Endothelial cell of umbilical vein (primary cell): ENCODE data around the gene APCDD1. TPM values are rescaled to one million over a fixed set of nuclear protein-coding genes. Genes with fewer than 3 reads are reported as not detected.

ENCODE experiments used
- BruUV-seq: library from RNA; stranded (reverse); fragments of 400-500 nt; replicated peaks from 2 replicates; lab custom pipeline; 2021; lab: Mats Ljungman, UMichigan
- CTCF ChIA-PET: fragments of 300-600, 350-600 bp; sonication (Branson Sonifier 250); formaldehyde crosslinking; loops from one replicate; lab custom pipeline; 2021; ENCODE audit warnings: antibody characterized with exemption, inconsistent platforms; lab: Charles Lee
- POLR2A ChIA-PET: fragments of 300-600, 350-600 bp; sonication (Branson Sonifier 250); formaldehyde crosslinking; loops from one replicate; lab custom pipeline; 2021; ENCODE audit warnings: antibody characterized with exemption, inconsistent platforms; lab: Charles Lee
- DNase-seq: peaks from one replicate; pipeline ENCODE4 v3.0.0-alpha.2; 2011; ENCODE audit warnings: low read depth, low spot score
- FAIRE-seq: peaks from 2 replicates; lab custom pipeline; 2011; peaks lifted over from hg19 to GRCh38; lab: Jason Lieb, UNC
- H2AFZ ChIP-seq: 2 replicates; pipeline ENCODE4 v1.6.0; 2012; ENCODE audit warnings: low read depth, low read length, control low read depth, inconsistent platforms
- H3K27ac ChIP-seq: 2 replicates; pipeline ENCODE4 v1.5.1; 2011; ENCODE audit warnings: low read depth, mild to moderate bottlenecking, control low read depth, low read length, moderate library complexity; ENCODE audit not compliant: insufficient read depth
- H3K27me3 ChIP-seq, 2 experiments: 2 replicates each; pipeline versions ENCODE4 v1.6.0 to v1.6.1; 2011; ENCODE audit warnings: low read length in 2 of 2, mixed read lengths in 1 of 2; ENCODE audit not compliant: control insufficient read depth in 2 of 2, insufficient read depth in 2 of 2
- H3K36me3 ChIP-seq, 2 experiments: 2 replicates in 1 of 2; 3 replicates in 1 of 2; pipeline ENCODE4 v1.5.1; 2011; ENCODE audit warnings: low read length in 2 of 2, mild to moderate bottlenecking in 1 of 2, moderate library complexity in 1 of 2; ENCODE audit not compliant: control insufficient read depth in 2 of 2, insufficient read depth in 2 of 2; ENCODE audit errors: extremely low read depth in 1 of 2
- H3K4me1 ChIP-seq: 3 replicates; pipeline ENCODE4 v1.5.1; 2011; ENCODE audit warnings: mild to moderate bottlenecking, low read length; ENCODE audit not compliant: control insufficient read depth, insufficient read depth; ENCODE audit errors: extremely low read depth
- H3K4me2 ChIP-seq: 2 replicates; pipeline ENCODE4 v1.6.1; 2011; ENCODE audit warnings: low read length, control low read depth, mixed read lengths; ENCODE audit not compliant: insufficient read depth
- H3K4me3 ChIP-seq, 3 experiments: fragments of 200-600 bp in 1 of 3; sonication (generic), shearing (Covaris generic) in 1 of 3; replicated peaks in 1 of 3; 2 replicates each; pipeline ENCODE4 v1.5.1; 2011 to 2016; ENCODE audit warnings: control low read depth in 3 of 3, low read length in 3 of 3, mild to moderate bottlenecking in 2 of 3, inconsistent platforms in 1 of 3, low read depth in 1 of 3, moderate library complexity in 1 of 3; ENCODE audit not compliant: insufficient read depth in 1 of 3
- H3K79me2 ChIP-seq: 2 replicates; pipeline ENCODE4 v1.6.0; 2012; ENCODE audit warnings: low read length, inconsistent platforms; ENCODE audit not compliant: control insufficient read depth, insufficient read depth
- H3K9ac ChIP-seq: replicated peaks from 2 replicates; pipeline ENCODE3; 2011; ENCODE audit warnings: low read length, control low read depth; ENCODE audit not compliant: insufficient read depth; ENCODE audit errors: extremely low read depth
- H3K9me1 ChIP-seq: replicated peaks from 3 replicates; pipeline ENCODE4 v1.6.0; 2011; ENCODE audit warnings: mild to moderate bottlenecking, low read length; ENCODE audit not compliant: control insufficient read depth, insufficient read depth; ENCODE audit errors: extremely low read depth
- H3K9me3 ChIP-seq: replicated peaks from 2 replicates; pipeline ENCODE4 v1.5.1; 2012; ENCODE audit warnings: low read length, inconsistent platforms; ENCODE audit not compliant: control insufficient read depth, insufficient read depth
- H4K20me1 ChIP-seq: replicated peaks from 2 replicates; pipeline ENCODE3; 2011; ENCODE audit warnings: mild to moderate bottlenecking, low read length; ENCODE audit not compliant: control insufficient read depth, insufficient read depth; ENCODE audit errors: extremely low read depth
- EZH2 ChIP-seq: IDR thresholded peaks from 2 replicates; pipeline ENCODE4 v1.6.1; 2012; ENCODE audit warnings: borderline replicate concordance, low read depth, mild to moderate bottlenecking, moderate library complexity, low read length, inconsistent platforms; ENCODE audit not compliant: severe bottlenecking
- FOS ChIP-seq: IDR thresholded peaks from 2 replicates; pipeline ENCODE4 v1.6.1; 2011; ENCODE audit warnings: mild to moderate bottlenecking, low read length, moderate library complexity, borderline replicate concordance; ENCODE audit not compliant: insufficient read depth
- GATA2 ChIP-seq: IDR thresholded peaks from 2 replicates; pipeline ENCODE4 v1.7.0; 2011; ENCODE audit warnings: low read depth, mild to moderate bottlenecking, moderate library complexity, mixed read lengths, low read length; ENCODE audit not compliant: insufficient read length, insufficient read depth
- JUN ChIP-seq: IDR thresholded peaks from 2 replicates; pipeline ENCODE4 v1.6.1; 2011; ENCODE audit warnings: borderline replicate concordance, low read depth; ENCODE audit not compliant: insufficient read length, insufficient read depth
- MYC ChIP-seq: IDR thresholded peaks from one replicate; pipeline ENCODE4 v1.6.1; 2011; ENCODE audit warnings: mild to moderate bottlenecking, low read depth, low read length
- POLR2A ChIP-seq: IDR thresholded peaks from 2 replicates; pipeline ENCODE4 v1.6.1; 2012; ENCODE audit warnings: low read depth, mild to moderate bottlenecking, control low read depth, low read length
- POLR2AphosphoS5 ChIP-seq: IDR thresholded peaks from 2 replicates; pipeline ENCODE4 v1.6.1; 2012; ENCODE audit warnings: low read depth, mild to moderate bottlenecking, control low read depth, low read length, moderate library complexity; ENCODE audit not compliant: insufficient read depth
- dilution Hi-C: fragments of 300-500 bp; cut with MboI; formaldehyde crosslinking; loops from one replicate; pipeline ENCODE4 v1.15.0; 2019; ENCODE audit warnings: low sequenced_read_pairs; ENCODE audit not compliant: extremely low pct_ligation_motif_present
- intact Hi-C: fragments of 100-400 bp; cut with micrococcal nuclease; formaldehyde crosslinking; loops from one replicate; pipeline ENCODE4 v1.10.0; 2022
- polyA plus RNA-seq, 4 experiments: library from polyadenylated mRNA; depleted of rRNA in 3 of 4; stranded (reverse) in 3 of 4; unstranded in 1 of 4; fragments of >200 nt; gene quantifications; 2 replicates each; pipeline versions ENCODE4 v1.2.1 to v1.2.3, GENCODE V29; 2011 to 2012; ENCODE audit warnings: missing spikeins in 1 of 4
- total RNA-seq: library from RNA; stranded (reverse); gene quantifications from 2 replicates; pipeline ENCODE4 v1.2.3, GENCODE V29; 2021
- TF ChIP-seq, protein P1 (sequence below), 2 donors: IDR thresholded peaks; 1 replicate in 1 of 2; 2 replicates in 1 of 2; pipeline ENCODE4 v1.5.1; 2011; ENCODE audit warnings: low read length in 2 of 2, mild to moderate bottlenecking in 2 of 2, moderate library complexity in 2 of 2, control low read depth in 1 of 2, inconsistent platforms in 1 of 2, low read depth in 1 of 2; ENCODE audit not compliant: insufficient read depth in 1 of 2; ENCODE audit errors: extremely low read depth in 1 of 2
- TF ChIP-seq, protein P2 (sequence below): IDR thresholded peaks from 2 replicates; pipeline ENCODE4 v1.6.1; 2011; ENCODE audit not compliant: insufficient read depth, insufficient read length

Gene APCDD1
- total and polyA plus RNA-seq, 2 donors (not counting 3 experiments of a cell fraction or from before 2014, with no cell fraction given) = 0.95 to 1.4 TPM

DNA sequence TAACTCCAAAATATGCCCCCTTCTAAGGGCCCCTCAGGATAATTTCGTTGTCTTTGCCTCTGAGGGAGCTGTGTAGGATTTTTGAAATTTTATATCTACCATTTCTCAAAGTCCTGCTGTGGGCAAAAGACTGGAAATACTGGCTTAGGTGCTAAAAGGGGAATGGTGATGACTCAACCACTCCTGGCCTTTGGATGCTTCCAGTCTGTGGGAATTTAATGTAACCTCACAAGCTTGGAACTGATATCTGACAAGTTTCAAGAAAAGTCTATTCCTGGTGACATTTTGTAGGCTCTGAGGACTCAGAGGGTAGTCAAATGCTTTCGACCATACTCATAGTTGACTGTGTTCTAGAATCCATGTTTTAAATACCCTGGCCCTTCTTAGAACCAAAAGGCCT is 3.4 kb upstream of the APCDD1 start:
- H4K20me1 ChIP-seq = no peaks in the 10 kb centered on the region
- no peak overlapping the region for H3K27ac ChIP-seq
- peaks cover 23 to 37% of the 10 kb centered on the region in 2 experiments for H3K27me3 ChIP-seq
- H2AFZ ChIP-seq = no peak overlapping the region
- DNase-seq = no peak
- H3K9ac ChIP-seq = no peak overlapping the region
- H3K9me3 ChIP-seq = no peaks in the 10 kb centered on the region
- no peak overlapping the region for H3K4me2 ChIP-seq
- ChIA-PET CTCF (no interaction called here), POLR2A (no interaction called here)
- no TSS peak for BruUV-seq
- H3K4me3 ChIP-seq = no peak overlapping the region
- no peaks in the 10 kb centered on the region for H3K36me3 ChIP-seq
- dilution Hi-C loops (no loop called here), intact Hi-C loops (no loop called here)
- FAIRE-seq = no peak
- H3K9me1 ChIP-seq = no peaks in the 10 kb centered on the region
- H3K4me1 ChIP-seq = peaks cover 4% of the 10 kb centered on the region
- H3K79me2 ChIP-seq = no peaks in the 10 kb centered on the region
- TF ChIP-seq, protein P1, sequence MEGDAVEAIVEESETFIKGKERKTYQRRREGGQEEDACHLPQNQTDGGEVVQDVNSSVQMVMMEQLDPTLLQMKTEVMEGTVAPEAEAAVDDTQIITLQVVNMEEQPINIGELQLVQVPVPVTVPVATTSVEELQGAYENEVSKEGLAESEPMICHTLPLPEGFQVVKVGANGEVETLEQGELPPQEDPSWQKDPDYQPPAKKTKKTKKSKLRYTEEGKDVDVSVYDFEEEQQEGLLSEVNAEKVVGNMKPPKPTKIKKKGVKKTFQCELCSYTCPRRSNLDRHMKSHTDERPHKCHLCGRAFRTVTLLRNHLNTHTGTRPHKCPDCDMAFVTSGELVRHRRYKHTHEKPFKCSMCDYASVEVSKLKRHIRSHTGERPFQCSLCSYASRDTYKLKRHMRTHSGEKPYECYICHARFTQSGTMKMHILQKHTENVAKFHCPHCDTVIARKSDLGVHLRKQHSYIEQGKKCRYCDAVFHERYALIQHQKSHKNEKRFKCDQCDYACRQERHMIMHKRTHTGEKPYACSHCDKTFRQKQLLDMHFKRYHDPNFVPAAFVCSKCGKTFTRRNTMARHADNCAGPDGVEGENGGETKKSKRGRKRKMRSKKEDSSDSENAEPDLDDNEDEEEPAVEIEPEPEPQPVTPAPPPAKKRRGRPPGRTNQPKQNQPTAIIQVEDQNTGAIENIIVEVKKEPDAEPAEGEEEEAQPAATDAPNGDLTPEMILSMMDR (IDR thresholded peaks at IDR 0.05; ENCODE audit: extremely low read depth in 1 of 2, insufficient read depth in 1 of 2, low read depth in 1 of 2, low read length in 2 of 2) = no peak
- TF ChIP-seq MYC = no peak
- TF ChIP-seq JUN = no peak
- TF ChIP-seq, protein P2, sequence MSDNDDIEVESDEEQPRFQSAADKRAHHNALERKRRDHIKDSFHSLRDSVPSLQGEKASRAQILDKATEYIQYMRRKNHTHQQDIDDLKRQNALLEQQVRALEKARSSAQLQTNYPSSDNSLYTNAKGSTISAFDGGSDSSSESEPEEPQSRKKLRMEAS = no peak

DNA sequence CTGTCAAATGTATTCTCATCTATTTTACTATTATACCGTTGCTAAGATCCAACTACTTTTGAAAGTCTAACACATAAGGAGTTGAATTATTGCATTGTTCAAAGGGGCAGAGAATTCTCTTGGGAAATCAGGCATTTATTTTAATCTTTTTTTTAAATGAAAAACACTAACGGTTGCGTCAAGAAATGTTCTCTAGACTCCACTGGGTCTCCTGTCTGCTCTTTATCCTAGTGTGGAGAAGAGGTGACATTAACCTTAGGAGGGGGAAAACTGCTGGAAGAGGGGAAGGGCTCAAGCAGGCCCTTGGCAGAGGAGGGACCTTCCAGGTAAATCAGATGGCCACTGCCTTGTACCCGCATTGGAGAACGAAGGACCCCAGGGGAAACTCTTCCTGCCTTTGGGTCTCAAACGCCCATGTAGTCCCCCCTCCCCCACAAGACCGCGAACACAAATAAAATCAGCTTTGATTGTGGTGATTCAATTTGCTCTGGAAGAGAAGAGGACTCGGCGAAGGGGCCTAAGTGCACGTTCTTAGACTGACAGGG is 1.1 kb upstream of the APCDD1 start:
- H3K9ac ChIP-seq = no peak overlapping the region
- H3K9me3 ChIP-seq = no peaks in the 10 kb centered on the region
- intact Hi-C loops = no loop called here
- DNase-seq = no peak
- H3K79me2 ChIP-seq = no peaks in the 10 kb centered on the region
- H3K27me3 ChIP-seq = peaks cover 41 to 56% of the 10 kb centered on the region in 2 experiments
- H2AFZ ChIP-seq = no peak overlapping the region
- no peaks in the 10 kb centered on the region for H3K36me3 ChIP-seq
- no peaks in the 10 kb centered on the region for H3K9me1 ChIP-seq
- POLR2A ChIA-PET = no interaction called here
- H4K20me1 ChIP-seq = no peaks in the 10 kb centered on the region
- no peak for FAIRE-seq
- dilution Hi-C loops = no loop called here
- no peak overlapping the region for H3K4me3 ChIP-seq
- TF ChIP-seq, protein P1 (IDR thresholded peaks at IDR 0.05; ENCODE audit: extremely low read depth in 1 of 2, insufficient read depth in 1 of 2, low read depth in 1 of 2, low read length in 2 of 2) = no peak
- TF ChIP-seq POLR2AphosphoS5 (no peak), GATA2 (no peak), FOS (no peak), MYC (no peak), JUN (no peak), POLR2A (no peak), EZH2 (no peak)
- TF ChIP-seq, protein P2 = no peak
- CTCF ChIA-PET = no interaction called here
- BruUV-seq = no TSS peak
- no peak overlapping the region for H3K4me2 ChIP-seq
- H3K4me1 ChIP-seq = peaks cover 4% of the 10 kb centered on the region
- no peak overlapping the region for H3K27ac ChIP-seq
